Keratinocyte (primary cell): ENCODE results near the gene MANBA. TPM values are rescaled to one million over a fixed set of nuclear protein-coding genes. Genes with fewer than 3 reads are reported as not detected.

Experiments used
- DNase-seq: peaks from one replicate; pipeline ENCODE4 v3.0.0-alpha.2; 2011; ENCODE audit warnings: low read depth, missing footprints, low spot score
- FAIRE-seq: peaks from 2 replicates; lab custom pipeline; 2011; peaks lifted over from hg19 to GRCh38; lab: Jason Lieb, UNC
- H2AFZ ChIP-seq: 2 replicates; pipeline ENCODE4 v1.6.0; 2012; ENCODE audit warnings: low read length, control low read depth, inconsistent platforms; ENCODE audit not compliant: control insufficient read depth
- H3K27ac ChIP-seq: 2 replicates; pipeline ENCODE4 v1.5.1; 2011; ENCODE audit warnings: low read length; ENCODE audit not compliant: control insufficient read depth, insufficient read depth
- H3K27me3 ChIP-seq: 3 replicates; pipeline ENCODE4 v1.6.0; 2011; ENCODE audit warnings: low read length; ENCODE audit not compliant: control insufficient read depth, insufficient read depth; ENCODE audit errors: extremely low read depth
- H3K36me3 ChIP-seq, 2 experiments: 2 replicates in 1 of 2; 3 replicates in 1 of 2; pipeline ENCODE4 v1.5.1; 2011; ENCODE audit warnings: low read length in 2 of 2, mild to moderate bottlenecking in 1 of 2; ENCODE audit not compliant: control insufficient read depth in 2 of 2, insufficient read depth in 2 of 2; ENCODE audit errors: extremely low read depth in 1 of 2
- H3K4me1 ChIP-seq: 3 replicates; pipeline ENCODE4 v1.5.1; 2011; ENCODE audit warnings: low read length; ENCODE audit not compliant: control insufficient read depth, insufficient read depth; ENCODE audit errors: extremely low read depth
- H3K4me2 ChIP-seq: 3 replicates; pipeline ENCODE4 v1.6.0; 2011; ENCODE audit warnings: low read depth, low read length; ENCODE audit not compliant: control insufficient read depth, insufficient read depth; ENCODE audit errors: extremely low read depth
- H3K4me3 ChIP-seq, 3 experiments: fragments of 200-600 bp in 1 of 3; sonication (generic) in 1 of 3; 2 replicates in 2 of 3; 3 replicates in 1 of 3; pipeline ENCODE4 v1.5.1; 2011 to 2016; ENCODE audit warnings: low read length in 3 of 3, mild to moderate bottlenecking in 3 of 3, control low read depth in 2 of 3, inconsistent platforms in 1 of 3, low read depth in 1 of 3, mixed read lengths in 1 of 3, mixed run types in 1 of 3, moderate library complexity in 1 of 3; ENCODE audit not compliant: control insufficient read depth in 2 of 3, insufficient read depth in 2 of 3; ENCODE audit errors: extremely low read depth in 1 of 3
- H3K79me2 ChIP-seq: 2 replicates; pipeline ENCODE4 v1.6.0; 2012; ENCODE audit warnings: low read length; ENCODE audit not compliant: control insufficient read depth, insufficient read depth
- H3K9ac ChIP-seq: 3 replicates; pipeline ENCODE4 v1.6.0; 2011; ENCODE audit warnings: low read length; ENCODE audit not compliant: control insufficient read depth, insufficient read depth; ENCODE audit errors: extremely low read depth
- H3K9me1 ChIP-seq: 3 replicates; pipeline ENCODE4 v1.6.0; 2011; ENCODE audit warnings: low read length; ENCODE audit not compliant: control insufficient read depth, insufficient read depth; ENCODE audit errors: extremely low read depth
- H3K9me3 ChIP-seq: 2 replicates; pipeline ENCODE4 v1.5.1; 2012; ENCODE audit warnings: low read depth, low read length; ENCODE audit not compliant: control insufficient read depth
- H4K20me1 ChIP-seq: 3 replicates; pipeline ENCODE4 v1.6.0; 2011; ENCODE audit warnings: low read length; ENCODE audit not compliant: control insufficient read depth, insufficient read depth; ENCODE audit errors: extremely low read depth
- CTCF ChIP-seq, 3 experiments: IDR thresholded peaks in 1 of 3; conservative IDR thresholded peaks in 1 of 3; optimal IDR thresholded peaks in 1 of 3; 2 replicates in 2 of 3; 3 replicates in 1 of 3; pipeline versions ENCODE3 to v1.5.1; 2011; ENCODE audit warnings: low read length in 3 of 3, mild to moderate bottlenecking in 3 of 3, moderate library complexity in 2 of 3, control low read depth in 1 of 3, inconsistent platforms in 1 of 3; ENCODE audit not compliant: insufficient read depth in 2 of 3; ENCODE audit errors: extremely low read depth in 1 of 3
- EZH2 ChIP-seq: IDR thresholded peaks from one replicate; pipeline ENCODE4 v1.6.1; 2012; ENCODE audit warnings: inconsistent platforms, mild to moderate bottlenecking, low read length, moderate library complexity
- dilution Hi-C: fragments of 300-500 bp; cut with MboI; formaldehyde crosslinking; loops from one replicate; pipeline ENCODE4 v1.7.0; 2020; ENCODE audit warnings: low sequenced_read_pairs; ENCODE audit not compliant: extremely low pct_ligation_motif_present
- polyA plus RNA-seq, 5 experiments: library from polyadenylated mRNA; depleted of rRNA in 3 of 5; stranded (reverse) in 3 of 5; stranded (forward) in 1 of 5; unstranded in 1 of 5; fragments of >200 nt; gene quantifications; 1 replicate in 1 of 5; 2 replicates in 3 of 5; 3 replicates in 1 of 5; pipeline versions ENCODE4 v1.2.1 to v1.2.3, GENCODE V29; 2011 to 2012; ENCODE audit warnings: missing spikeins in 2 of 5, low read depth in 1 of 5, low replicate concordance in 1 of 5

MANBA gene
- polyA plus RNA-seq, 1 donor (not counting 4 experiments of a cell fraction or from before 2014, with no cell fraction given): 9.3 TPM

GRCh38 chr4:102616636-102617035, 144.1 kb downstream of the MANBA start:
- Histone ChIP-seq H3K9me1 (no peaks in the 10 kb centered on the region), H3K9me3 (no peaks in the 10 kb centered on the region), H3K27ac (no peak overlapping the region), H3K27me3 (no peaks in the 10 kb centered on the region), H2AFZ (no peak overlapping the region), H3K4me2 (no peak overlapping the region), H3K36me3 (peaks cover 20 to 34% of the 10 kb centered on the region in 2 experiments), H3K4me1 (peaks cover 34% of the 10 kb centered on the region), H3K9ac (no peak overlapping the region), H3K79me2 (no peaks in the 10 kb centered on the region), H3K4me3 (no peak overlapping the region), H4K20me1 (no peaks in the 10 kb centered on the region)
- DNase-seq (no peak), FAIRE-seq (no peak)
- TF ChIP-seq CTCF (optimal IDR thresholded peaks at IDR 0.05 in 1 of 3, IDR thresholded peaks at IDR 0.05 in 1 of 3, conservative IDR thresholded peaks at IDR 0.05 in 1 of 3; ENCODE audit: extremely low read depth in 1 of 3, insufficient read depth in 2 of 3, low read length in 3 of 3): no peak
- TF ChIP-seq EZH2: no peak
- dilution Hi-C loops: no loop called here

GRCh38 chr4:102614801-102615200, 146.0 kb downstream of the MANBA start:
- H3K9me1 ChIP-seq: no peaks in the 10 kb centered on the region
- H3K79me2 ChIP-seq: no peaks in the 10 kb centered on the region
- no peak for FAIRE-seq
- no peak overlapping the region for H2AFZ ChIP-seq
- no peak overlapping the region for H3K27ac ChIP-seq
- H3K9me3 ChIP-seq: no peaks in the 10 kb centered on the region
- no peak for DNase-seq
- dilution Hi-C loops: no loop called here
- no peak overlapping the region for H3K4me3 ChIP-seq
- H4K20me1 ChIP-seq: no peaks in the 10 kb centered on the region
- no peaks in the 10 kb centered on the region for H3K27me3 ChIP-seq
- TF ChIP-seq CTCF (optimal IDR thresholded peaks at IDR 0.05 in 1 of 3, IDR thresholded peaks at IDR 0.05 in 1 of 3, conservative IDR thresholded peaks at IDR 0.05 in 1 of 3; ENCODE audit: extremely low read depth in 1 of 3, insufficient read depth in 2 of 3, low read length in 3 of 3): no peak
- TF ChIP-seq EZH2: no peak
- H3K36me3 ChIP-seq: peaks cover 27 to 40% of the 10 kb centered on the region in 2 experiments
- no peak overlapping the region for H3K9ac ChIP-seq
- H3K4me1 ChIP-seq: peaks cover 20% of the 10 kb centered on the region
- no peak overlapping the region for H3K4me2 ChIP-seq
